ENCODE measurements around the gene MISP. TPM values are rescaled to one million over a fixed set of nuclear protein-coding genes. Genes with fewer than 3 reads are reported as not detected.

The MISP gene
- total RNA-seq, 1 donor from 2014 or later, result not detected

DNA sequence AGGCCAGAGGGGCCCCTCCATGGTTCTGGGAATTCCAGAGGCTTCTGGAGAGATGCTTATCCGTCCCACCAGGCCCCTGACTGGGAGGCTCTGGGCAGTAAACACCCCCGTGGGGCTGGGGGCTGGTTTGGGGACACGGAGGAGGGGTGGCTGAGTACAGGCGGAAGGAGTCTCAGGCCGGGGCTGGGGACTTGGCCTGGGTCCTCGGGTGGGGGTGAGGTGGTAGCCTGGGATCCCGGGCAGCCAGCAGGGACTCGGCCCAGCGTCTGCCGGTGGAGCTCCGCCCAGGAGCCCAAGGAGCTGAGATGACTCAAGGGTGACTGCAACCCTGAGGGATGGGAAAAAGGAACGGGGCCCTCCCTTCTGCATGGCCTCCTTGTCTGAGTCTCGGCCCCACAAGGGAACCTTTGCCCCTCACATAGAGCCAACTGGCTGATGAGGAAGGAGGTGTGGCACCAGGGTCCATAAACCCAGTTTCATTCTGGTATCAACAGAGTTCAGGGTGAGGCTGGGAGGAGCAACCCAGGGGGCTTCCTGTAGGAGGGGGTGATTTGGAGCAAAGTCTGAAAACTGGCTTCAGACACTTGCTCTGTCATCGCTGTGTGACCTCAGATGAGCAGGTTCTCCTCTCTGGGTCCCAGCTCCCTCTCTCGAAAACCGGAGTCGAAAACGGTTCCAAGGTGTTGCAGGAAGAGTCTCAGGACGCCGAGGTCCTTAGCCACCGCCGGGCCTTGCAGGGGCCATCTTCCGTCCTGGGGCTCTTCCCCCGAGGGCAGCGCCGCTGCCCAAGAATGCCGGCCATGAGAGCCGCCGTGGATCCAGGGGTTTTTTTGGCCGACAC lies 809 bp downstream of the MISP start:
- Mint-ChIP-seq H3K9me3 (peaks cover 3% of the 10 kb centered on the region), H3K4me1 (peaks cover 4% of the 10 kb centered on the region), H3K27ac (ENCODE audit: unreplicated experiment) (no peak overlapping the region), H3K27me3 (ENCODE audit: low read depth) (no peaks in the 10 kb centered on the region), H3K36me3 (ENCODE audit: low read depth) (no peaks in the 10 kb centered on the region), H3K4me3 (no peak overlapping the region)
- TF ChIP-seq, protein P1, sequence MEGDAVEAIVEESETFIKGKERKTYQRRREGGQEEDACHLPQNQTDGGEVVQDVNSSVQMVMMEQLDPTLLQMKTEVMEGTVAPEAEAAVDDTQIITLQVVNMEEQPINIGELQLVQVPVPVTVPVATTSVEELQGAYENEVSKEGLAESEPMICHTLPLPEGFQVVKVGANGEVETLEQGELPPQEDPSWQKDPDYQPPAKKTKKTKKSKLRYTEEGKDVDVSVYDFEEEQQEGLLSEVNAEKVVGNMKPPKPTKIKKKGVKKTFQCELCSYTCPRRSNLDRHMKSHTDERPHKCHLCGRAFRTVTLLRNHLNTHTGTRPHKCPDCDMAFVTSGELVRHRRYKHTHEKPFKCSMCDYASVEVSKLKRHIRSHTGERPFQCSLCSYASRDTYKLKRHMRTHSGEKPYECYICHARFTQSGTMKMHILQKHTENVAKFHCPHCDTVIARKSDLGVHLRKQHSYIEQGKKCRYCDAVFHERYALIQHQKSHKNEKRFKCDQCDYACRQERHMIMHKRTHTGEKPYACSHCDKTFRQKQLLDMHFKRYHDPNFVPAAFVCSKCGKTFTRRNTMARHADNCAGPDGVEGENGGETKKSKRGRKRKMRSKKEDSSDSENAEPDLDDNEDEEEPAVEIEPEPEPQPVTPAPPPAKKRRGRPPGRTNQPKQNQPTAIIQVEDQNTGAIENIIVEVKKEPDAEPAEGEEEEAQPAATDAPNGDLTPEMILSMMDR (conservative IDR thresholded peaks at IDR 0.05), result no peak
- no peak for DNase-seq (ENCODE audit: low read depth, low spot score)

DNA sequence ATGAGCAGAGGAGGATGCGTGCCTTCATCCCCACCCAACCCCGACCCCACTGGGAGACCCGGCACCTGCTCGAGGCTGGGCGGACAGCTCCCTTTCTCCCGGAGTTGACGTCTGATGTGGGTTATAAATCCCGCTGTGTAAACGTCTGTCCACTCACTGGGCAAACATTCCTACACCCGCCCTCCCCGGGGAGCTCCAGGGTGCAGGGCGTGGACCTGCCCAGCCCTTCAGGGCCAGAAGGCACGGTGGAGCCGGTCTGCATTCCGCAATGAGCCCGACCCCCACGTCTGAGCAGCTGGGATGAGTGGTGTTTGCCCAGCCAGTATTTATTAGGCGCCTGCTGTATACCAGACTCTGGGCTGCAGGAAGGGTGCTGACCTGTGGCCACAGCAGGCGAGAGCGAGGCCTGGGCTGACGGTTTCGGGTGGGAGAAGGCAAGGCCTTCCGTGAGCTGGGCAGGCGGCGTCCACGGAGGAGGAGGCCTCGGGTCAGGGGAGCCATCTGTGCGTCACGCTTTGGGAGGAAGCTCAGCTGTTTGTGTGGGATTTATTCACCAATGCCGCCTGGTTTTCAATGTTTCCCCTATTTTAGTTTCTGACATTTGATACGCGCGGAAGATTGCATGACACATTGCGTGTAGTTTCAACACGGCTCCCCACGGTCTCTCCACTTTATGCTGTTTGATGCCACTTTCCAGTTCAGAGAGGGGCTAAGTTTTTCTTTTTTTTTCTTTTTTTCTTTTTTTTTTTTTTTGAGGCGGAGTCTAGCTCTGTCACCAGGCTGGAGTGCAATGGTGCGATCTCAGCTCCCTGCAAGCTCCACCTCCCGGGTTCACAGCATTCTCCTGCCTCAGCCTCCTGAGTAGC lies 2.0 kb downstream of the MISP start:
- H3K4me1 Mint-ChIP-seq, result peaks cover 4% of the 10 kb centered on the region
- peaks cover 3% of the 10 kb centered on the region for H3K9me3 Mint-ChIP-seq
- no peaks in the 10 kb centered on the region for H3K27me3 Mint-ChIP-seq (ENCODE audit: low read depth)
- no peaks in the 10 kb centered on the region for H3K36me3 Mint-ChIP-seq (ENCODE audit: low read depth)
- H3K27ac Mint-ChIP-seq (ENCODE audit: unreplicated experiment), result no peak overlapping the region
- TF ChIP-seq, protein P1 (conservative IDR thresholded peaks at IDR 0.05), result no peak
- no peak for DNase-seq (ENCODE audit: low read depth, low spot score)
- no peak overlapping the region for H3K4me3 Mint-ChIP-seq

- Mint-ChIP-seq H3K36me3 (ENCODE audit: low read depth) (peaks cover 1% of the 10 kb centered on the region), H3K4me3 (no peak overlapping the region), H3K9me3 (peaks cover 3% of the 10 kb centered on the region), H3K27me3 (ENCODE audit: low read depth) (no peaks in the 10 kb centered on the region), H3K27ac (ENCODE audit: unreplicated experiment) (no peak overlapping the region), H3K4me1 (peaks cover 4% of the 10 kb centered on the region)
- DNase-seq (ENCODE audit: low read depth, low spot score), result no peak
- TF ChIP-seq, protein P1 (conservative IDR thresholded peaks at IDR 0.05), result no peak
Observed at GRCh38 chr19:754530-754929, 3.6 kb downstream of the MISP start.

- peaks cover 3% of the 10 kb centered on the region for H3K9me3 Mint-ChIP-seq
- H3K27ac Mint-ChIP-seq (ENCODE audit: unreplicated experiment), result no peak overlapping the region
- peaks cover 4% of the 10 kb centered on the region for H3K36me3 Mint-ChIP-seq (ENCODE audit: low read depth)
- H3K4me1 Mint-ChIP-seq, result peaks cover 4% of the 10 kb centered on the region
- TF ChIP-seq, protein P1 (conservative IDR thresholded peaks at IDR 0.05), result no peak
- no peaks in the 10 kb centered on the region for H3K27me3 Mint-ChIP-seq (ENCODE audit: low read depth)
- no peak for DNase-seq (ENCODE audit: low read depth, low spot score)
- no peak overlapping the region for H3K4me3 Mint-ChIP-seq
Observed at GRCh38 chr19:755063-755462, 4.2 kb downstream of the MISP start.

DNA sequence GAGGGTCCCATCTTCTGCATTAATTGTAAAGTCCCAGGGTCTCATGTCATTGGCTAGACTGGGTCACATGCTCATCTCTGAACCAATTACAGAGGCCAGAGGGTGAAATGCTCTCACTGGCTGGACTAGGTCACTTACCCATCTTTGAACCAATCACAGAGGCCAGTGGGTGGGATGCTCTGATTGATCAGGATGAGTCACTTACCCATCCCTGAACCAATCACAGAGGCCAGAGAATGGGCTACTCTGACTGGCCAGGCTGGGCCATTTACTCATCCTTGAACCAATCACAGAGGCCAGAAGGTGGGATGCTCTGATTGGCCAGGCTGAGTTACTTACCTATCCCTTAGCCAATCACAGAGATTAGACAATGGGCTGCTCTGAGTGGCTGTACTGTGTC lies 5.3 kb downstream of the MISP start:
- Mint-ChIP-seq H3K4me1 (peaks cover 4% of the 10 kb centered on the region), H3K27me3 (ENCODE audit: low read depth) (no peaks in the 10 kb centered on the region), H3K27ac (ENCODE audit: unreplicated experiment) (no peak overlapping the region), H3K36me3 (ENCODE audit: low read depth) (peaks cover 4% of the 10 kb centered on the region), H3K9me3 (peaks cover 3% of the 10 kb centered on the region), H3K4me3 (no peak overlapping the region)
- TF ChIP-seq, protein P1 (conservative IDR thresholded peaks at IDR 0.05), result no peak
- DNase-seq (ENCODE audit: low read depth, low spot score), result no peak
